ENCODE measurements around the gene NINL. TPM values are rescaled to one million over a fixed set of nuclear protein-coding genes. Genes with fewer than 3 reads are reported as not detected.

The NINL gene
- total and polyA plus RNA-seq, 2 experiments from 2014 or later = 26.4 to 61.3 TPM

GRCh38 chr20:25483431-25484132 lies 101.7 kb downstream of the NINL start:
- peaks cover 34% of the 10 kb centered on the region for H3K36me3 ChIP-seq
- TF ChIP-seq, protein P1, sequence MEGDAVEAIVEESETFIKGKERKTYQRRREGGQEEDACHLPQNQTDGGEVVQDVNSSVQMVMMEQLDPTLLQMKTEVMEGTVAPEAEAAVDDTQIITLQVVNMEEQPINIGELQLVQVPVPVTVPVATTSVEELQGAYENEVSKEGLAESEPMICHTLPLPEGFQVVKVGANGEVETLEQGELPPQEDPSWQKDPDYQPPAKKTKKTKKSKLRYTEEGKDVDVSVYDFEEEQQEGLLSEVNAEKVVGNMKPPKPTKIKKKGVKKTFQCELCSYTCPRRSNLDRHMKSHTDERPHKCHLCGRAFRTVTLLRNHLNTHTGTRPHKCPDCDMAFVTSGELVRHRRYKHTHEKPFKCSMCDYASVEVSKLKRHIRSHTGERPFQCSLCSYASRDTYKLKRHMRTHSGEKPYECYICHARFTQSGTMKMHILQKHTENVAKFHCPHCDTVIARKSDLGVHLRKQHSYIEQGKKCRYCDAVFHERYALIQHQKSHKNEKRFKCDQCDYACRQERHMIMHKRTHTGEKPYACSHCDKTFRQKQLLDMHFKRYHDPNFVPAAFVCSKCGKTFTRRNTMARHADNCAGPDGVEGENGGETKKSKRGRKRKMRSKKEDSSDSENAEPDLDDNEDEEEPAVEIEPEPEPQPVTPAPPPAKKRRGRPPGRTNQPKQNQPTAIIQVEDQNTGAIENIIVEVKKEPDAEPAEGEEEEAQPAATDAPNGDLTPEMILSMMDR (IDR thresholded peaks at IDR 0.05; ENCODE audit: low read depth, low read length) = no peak
- no peak for DNase-seq (ENCODE audit: low read depth in 1 of 2, low spot score in 1 of 2)
- no peaks in the 10 kb centered on the region for H3K27me3 ChIP-seq
- no peaks in the 10 kb centered on the region for H3K4me1 ChIP-seq (ENCODE audit: low read depth)
- no peaks in the 10 kb centered on the region for H3K9me3 ChIP-seq (ENCODE audit: low read depth)
- no peak overlapping the region for H3K4me3 ChIP-seq
- no peak overlapping the region for H3K27ac ChIP-seq

DNA sequence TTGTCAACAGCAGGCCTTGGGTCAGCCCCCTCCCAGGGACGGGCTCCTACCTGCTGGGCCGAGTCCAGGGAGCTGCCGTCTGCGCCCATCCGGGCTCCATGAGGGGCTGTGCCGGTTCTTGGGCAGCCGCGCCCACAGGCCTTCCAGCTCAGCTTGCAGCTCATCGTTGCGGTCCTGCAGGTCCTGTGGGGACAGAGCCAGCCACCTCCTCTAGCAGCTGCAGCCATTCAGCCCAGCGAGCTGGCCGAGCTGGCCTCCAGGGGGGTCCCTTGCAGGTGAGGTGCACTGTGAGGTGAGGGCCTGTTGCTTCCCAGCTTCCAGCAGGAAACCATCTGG lies 103.4 kb downstream of the NINL start:
- H3K4me3 ChIP-seq = no peak overlapping the region
- peaks cover 32% of the 10 kb centered on the region for H3K36me3 ChIP-seq
- H3K9me3 ChIP-seq (ENCODE audit: low read depth) = no peaks in the 10 kb centered on the region
- no peak for DNase-seq (ENCODE audit: low read depth in 1 of 2, low spot score in 1 of 2)
- H3K4me1 ChIP-seq (ENCODE audit: low read depth) = no peaks in the 10 kb centered on the region
- no peak overlapping the region for H3K27ac ChIP-seq
- H3K27me3 ChIP-seq = no peaks in the 10 kb centered on the region
- TF ChIP-seq, protein P1 (IDR thresholded peaks at IDR 0.05; ENCODE audit: low read depth, low read length) = no peak

GRCh38 chr20:25481235-25481917 lies 104.0 kb downstream of the NINL start:
- H3K27ac ChIP-seq = no peak overlapping the region
- H3K4me1 ChIP-seq (ENCODE audit: low read depth) = no peaks in the 10 kb centered on the region
- no peaks in the 10 kb centered on the region for H3K27me3 ChIP-seq
- peaks cover 32% of the 10 kb centered on the region for H3K36me3 ChIP-seq
- TF ChIP-seq, protein P1 (IDR thresholded peaks at IDR 0.05; ENCODE audit: low read depth, low read length) = no peak
- no peak for DNase-seq (ENCODE audit: low read depth in 1 of 2, low spot score in 1 of 2)
- no peaks in the 10 kb centered on the region for H3K9me3 ChIP-seq (ENCODE audit: low read depth)
- H3K4me3 ChIP-seq = no peak overlapping the region

DNA sequence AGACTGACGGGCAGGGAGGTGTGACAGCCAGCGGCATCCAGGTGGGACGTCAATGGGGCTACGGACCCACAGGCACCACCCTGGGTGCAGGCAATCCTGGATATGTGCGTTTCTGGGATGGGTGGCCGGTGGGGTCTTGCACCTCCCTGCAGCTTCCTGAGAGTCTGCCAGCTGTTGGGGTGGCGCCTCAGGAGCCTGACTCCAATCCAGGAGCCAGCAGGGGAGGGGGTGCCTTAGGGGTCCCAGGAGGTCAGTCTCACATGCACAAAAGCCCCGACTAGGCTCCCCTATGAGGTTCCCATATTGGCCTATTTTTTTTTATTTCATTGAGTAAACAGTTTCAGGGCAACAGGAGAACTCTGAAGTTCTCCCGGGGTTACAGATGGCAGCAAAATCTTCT lies 104.5 kb downstream of the NINL start:
- Histone ChIP-seq H3K4me3 (no peak overlapping the region), H3K9me3 (ENCODE audit: low read depth) (no peaks in the 10 kb centered on the region), H3K27me3 (no peaks in the 10 kb centered on the region), H3K27ac (no peak overlapping the region), H3K36me3 (peaks cover 32% of the 10 kb centered on the region), H3K4me1 (ENCODE audit: low read depth) (no peaks in the 10 kb centered on the region)
- TF ChIP-seq, protein P1 (IDR thresholded peaks at IDR 0.05; ENCODE audit: low read depth, low read length) = no peak
- DNase-seq (ENCODE audit: low read depth in 1 of 2, low spot score in 1 of 2) = no peak

GRCh38 chr20:25480156-25480555 lies 105.2 kb downstream of the NINL start:
- H3K27me3 ChIP-seq = no peaks in the 10 kb centered on the region
- H3K4me1 ChIP-seq (ENCODE audit: low read depth) = no peaks in the 10 kb centered on the region
- H3K4me3 ChIP-seq = no peak overlapping the region
- peaks cover 32% of the 10 kb centered on the region for H3K36me3 ChIP-seq
- TF ChIP-seq, protein P1 (IDR thresholded peaks at IDR 0.05; ENCODE audit: low read depth, low read length) = no peak
- no peak for DNase-seq (ENCODE audit: low read depth in 1 of 2, low spot score in 1 of 2)
- H3K27ac ChIP-seq = no peak overlapping the region
- no peaks in the 10 kb centered on the region for H3K9me3 ChIP-seq (ENCODE audit: low read depth)
